Astrocyte (in vitro differentiated cells and primary cell): ENCODE measurements around the gene DLL4. TPM values are rescaled to one million over a fixed set of nuclear protein-coding genes. Genes with fewer than 3 reads are reported as not detected.

ENCODE experiments used
- DNase-seq: peaks from one replicate; pipeline ENCODE4 v3.0.0-alpha.2; 2010; ENCODE audit warnings: low read depth
- FAIRE-seq: peaks from 2 replicates; lab custom pipeline; 2011; peaks lifted over from hg19 to GRCh38; lab: Jason Lieb, UNC
- H2AFZ ChIP-seq: 2 replicates; pipeline ENCODE4 v1.6.0; 2012; ENCODE audit warnings: low read depth, low read length, inconsistent platforms
- H3K27ac ChIP-seq: 2 replicates; pipeline ENCODE4 v1.5.1; 2011; ENCODE audit warnings: low read depth, low read length, inconsistent platforms
- H3K27me3 ChIP-seq: 2 replicates; pipeline ENCODE4 v1.6.0; 2011; ENCODE audit warnings: low read length, inconsistent platforms; ENCODE audit not compliant: insufficient read depth
- H3K36me3 ChIP-seq: 2 replicates; pipeline ENCODE4 v1.5.1; 2011; ENCODE audit warnings: low read length, inconsistent platforms; ENCODE audit not compliant: insufficient read depth
- H3K4me1 ChIP-seq: 2 replicates; pipeline ENCODE4 v1.5.1; 2011; ENCODE audit warnings: low read length, inconsistent platforms; ENCODE audit not compliant: insufficient read depth
- H3K4me2 ChIP-seq: 2 replicates; pipeline ENCODE4 v1.6.0; 2012; ENCODE audit warnings: low read length, inconsistent platforms
- H3K4me3 ChIP-seq: 2 replicates; pipeline ENCODE4 v1.5.1; 2011; ENCODE audit warnings: low read depth, mild to moderate bottlenecking, low read length, inconsistent platforms; ENCODE audit not compliant: insufficient read depth
- H3K79me2 ChIP-seq: 2 replicates; pipeline ENCODE4 v1.6.0; 2012; ENCODE audit warnings: mild to moderate bottlenecking, low read length, inconsistent platforms; ENCODE audit not compliant: insufficient read depth
- H3K9ac ChIP-seq: 2 replicates; pipeline ENCODE4 v1.6.0; 2012; ENCODE audit warnings: mild to moderate bottlenecking, low read length, inconsistent platforms
- H3K9me3 ChIP-seq: 2 replicates; pipeline ENCODE4 v1.5.1; 2012; ENCODE audit warnings: low read depth, mild to moderate bottlenecking, low read length, inconsistent platforms; ENCODE audit not compliant: insufficient read depth
- H4K20me1 ChIP-seq: 2 replicates; pipeline ENCODE4 v1.6.0; 2012; ENCODE audit warnings: low read length, inconsistent platforms; ENCODE audit not compliant: insufficient read depth
- H3K27ac Mint-ChIP-seq: one replicate; pipeline ENCODE4 v1.8.0; 2021; ENCODE audit warnings: mild to moderate bottlenecking, mixed read lengths; ENCODE audit not compliant: unreplicated experiment
- H3K27me3 Mint-ChIP-seq: one replicate; pipeline ENCODE4 v1.8.0; 2021; ENCODE audit warnings: low read depth, mixed read lengths; ENCODE audit not compliant: unreplicated experiment
- H3K36me3 Mint-ChIP-seq: one replicate; pipeline ENCODE4 v1.8.0; 2021; ENCODE audit warnings: low read depth, mixed read lengths; ENCODE audit not compliant: unreplicated experiment
- H3K4me1 Mint-ChIP-seq: one replicate; pipeline ENCODE4 v1.8.0; 2021; ENCODE audit warnings: low read depth, mixed read lengths; ENCODE audit not compliant: unreplicated experiment
- H3K4me3 Mint-ChIP-seq: one replicate; pipeline ENCODE4 v1.8.0; 2021; ENCODE audit warnings: mild to moderate bottlenecking, moderate library complexity, mixed read lengths; ENCODE audit not compliant: unreplicated experiment
- H3K9me3 Mint-ChIP-seq: one replicate; pipeline ENCODE4 v1.8.0; 2021; ENCODE audit warnings: mild to moderate bottlenecking, mixed read lengths; ENCODE audit not compliant: unreplicated experiment
- CTCF ChIP-seq: IDR thresholded peaks from 2 replicates; pipeline ENCODE4 v1.5.1; 2011; ENCODE audit warnings: low read depth, mild to moderate bottlenecking, inconsistent platforms, low read length, moderate library complexity; ENCODE audit not compliant: insufficient read depth
- EZH2 ChIP-seq: IDR thresholded peaks from 2 replicates; pipeline ENCODE4 v1.6.1; 2012; ENCODE audit warnings: mild to moderate bottlenecking, low read length, inconsistent platforms; ENCODE audit not compliant: insufficient read depth
- total RNA-seq: library from RNA; stranded (reverse); gene quantifications from 2 replicates; pipeline ENCODE4 v1.2.1, GENCODE V29; 2021

Gene DLL4
- total RNA-seq, 1 donor from 2014 or later, result 0.09 TPM

- peak overlapping the region; percentile 88 for H3K4me2 ChIP-seq
- H4K20me1 ChIP-seq, result peaks cover 10% of the 10 kb centered on the region
- H3K36me3 Mint-ChIP-seq, result peaks cover 5% of the 10 kb centered on the region
- no peaks in the 10 kb centered on the region for H3K79me2 ChIP-seq
- peak overlapping the region; percentile 79 for H3K4me3 Mint-ChIP-seq
- peak; percentile 16 for DNase-seq
- no peak overlapping the region for H3K27ac ChIP-seq
- no peak overlapping the region for H3K27ac Mint-ChIP-seq
- no peak overlapping the region for H3K9ac ChIP-seq
- TF ChIP-seq EZH2, result peak; percentile 11
- peak; percentile 18 for TF ChIP-seq CTCF
- H3K9me3 ChIP-seq, result no peaks in the 10 kb centered on the region
- peak overlapping the region; percentile 26 for H2AFZ ChIP-seq
- no peak for FAIRE-seq
- H3K4me1 Mint-ChIP-seq, result peaks cover 10% of the 10 kb centered on the region
- H3K4me1 ChIP-seq, result peaks cover 18% of the 10 kb centered on the region
- H3K27me3 ChIP-seq, result peaks cover 50% of the 10 kb centered on the region
- no peak overlapping the region for H3K4me3 ChIP-seq
- H3K27me3 Mint-ChIP-seq, result peaks cover 71% of the 10 kb centered on the region
- H3K36me3 ChIP-seq, result no peaks in the 10 kb centered on the region
- H3K9me3 Mint-ChIP-seq, result no peaks in the 10 kb centered on the region
These were observed 1.5 kb downstream of the DLL4 start for GRCh38 chr15:40930430-40931299.

GRCh38 chr15:40931300-40932142 lies 2.4 kb downstream of the DLL4 start:
- TF ChIP-seq CTCF (no peak), EZH2 (peak; percentile 13)
- Mint-ChIP-seq H3K36me3 (peaks cover 5% of the 10 kb centered on the region), H3K4me3 (no peak overlapping the region), H3K27ac (no peak overlapping the region), H3K27me3 (peaks cover 76% of the 10 kb centered on the region), H3K4me1 (peaks cover 10% of the 10 kb centered on the region), H3K9me3 (no peaks in the 10 kb centered on the region)
- DNase-seq, result no peak
- no peak for FAIRE-seq
- Histone ChIP-seq H3K9ac (no peak overlapping the region), H3K4me1 (peaks cover 13% of the 10 kb centered on the region), H3K9me3 (no peaks in the 10 kb centered on the region), H3K27ac (no peak overlapping the region), H4K20me1 (peaks cover 10% of the 10 kb centered on the region), H3K4me2 (no peak overlapping the region), H3K79me2 (no peaks in the 10 kb centered on the region), H3K27me3 (peaks cover 43% of the 10 kb centered on the region), H3K36me3 (no peaks in the 10 kb centered on the region), H3K4me3 (no peak overlapping the region), H2AFZ (no peak overlapping the region)
